ENCODE data around the gene CTBP1. TPM values are rescaled to one million over a fixed set of nuclear protein-coding genes. Genes with fewer than 3 reads are reported as not detected.

The CTBP1 gene
- total and polyA plus RNA-seq, 8 donors = 91.5 to 131 (median 109) TPM

GRCh38 chr4:1252928-1253492, 4.1 kb upstream of the CTBP1 start:
- H3K9me3 ChIP-seq = no peaks in the 10 kb centered on the region
- ATAC-seq = no peak
- no peak overlapping the region for H3K27ac ChIP-seq
- 96 to 99% methylated on average over 6 of the region's 6 CpGs for WGBS, 2 donors
- no peaks in the 10 kb centered on the region for H3K36me3 ChIP-seq
- TF ChIP-seq, protein P1, sequence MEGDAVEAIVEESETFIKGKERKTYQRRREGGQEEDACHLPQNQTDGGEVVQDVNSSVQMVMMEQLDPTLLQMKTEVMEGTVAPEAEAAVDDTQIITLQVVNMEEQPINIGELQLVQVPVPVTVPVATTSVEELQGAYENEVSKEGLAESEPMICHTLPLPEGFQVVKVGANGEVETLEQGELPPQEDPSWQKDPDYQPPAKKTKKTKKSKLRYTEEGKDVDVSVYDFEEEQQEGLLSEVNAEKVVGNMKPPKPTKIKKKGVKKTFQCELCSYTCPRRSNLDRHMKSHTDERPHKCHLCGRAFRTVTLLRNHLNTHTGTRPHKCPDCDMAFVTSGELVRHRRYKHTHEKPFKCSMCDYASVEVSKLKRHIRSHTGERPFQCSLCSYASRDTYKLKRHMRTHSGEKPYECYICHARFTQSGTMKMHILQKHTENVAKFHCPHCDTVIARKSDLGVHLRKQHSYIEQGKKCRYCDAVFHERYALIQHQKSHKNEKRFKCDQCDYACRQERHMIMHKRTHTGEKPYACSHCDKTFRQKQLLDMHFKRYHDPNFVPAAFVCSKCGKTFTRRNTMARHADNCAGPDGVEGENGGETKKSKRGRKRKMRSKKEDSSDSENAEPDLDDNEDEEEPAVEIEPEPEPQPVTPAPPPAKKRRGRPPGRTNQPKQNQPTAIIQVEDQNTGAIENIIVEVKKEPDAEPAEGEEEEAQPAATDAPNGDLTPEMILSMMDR (IDR thresholded peaks at IDR 0.05) = no peak
- H3K4me3 ChIP-seq = no peak overlapping the region
- H3K27me3 ChIP-seq = no peaks in the 10 kb centered on the region
- peaks cover 0 to 11% (median 11%) of the 10 kb centered on the region in 3 donors for H3K4me1 ChIP-seq
- FAIRE-seq = no peak
- intact Hi-C loops (cut with DNase I) = loop anchor here in 2 of 3 donors (5.0 to 10.0 kb wide), 2 partner anchors 82 to 89 kb away; no protein-coding TSS in a partner anchor
- no peak for DNase-seq

DNA sequence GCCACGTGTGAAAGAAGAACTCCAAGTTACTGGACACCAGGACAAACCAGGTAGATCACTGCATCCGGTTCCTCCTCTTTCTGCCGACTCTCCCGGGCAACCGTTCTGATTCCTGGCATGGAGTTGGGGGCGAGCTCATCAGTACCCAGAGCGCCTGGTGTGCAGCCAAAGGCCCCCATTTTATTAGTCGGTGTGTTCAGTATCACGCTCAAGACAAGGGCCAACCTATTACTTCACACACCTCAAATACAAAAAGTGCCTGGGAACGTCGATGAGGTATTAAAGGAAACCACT, 2.8 kb upstream of the CTBP1 start:
- intact Hi-C loops (cut with DNase I) = loop anchor here in 2 of 3 donors (5.0 to 10.0 kb wide), 2 partner anchors 83 to 91 kb away; no protein-coding TSS in a partner anchor
- H3K27ac ChIP-seq = no peak overlapping the region
- 93 to 97% methylated on average over 11 of the region's 11 CpGs for WGBS, 2 donors
- FAIRE-seq (no peak), ATAC-seq (no peak), DNase-seq (no peak)
- H3K27me3 ChIP-seq = no peaks in the 10 kb centered on the region
- H3K9me3 ChIP-seq = no peaks in the 10 kb centered on the region
- peaks cover 4 to 13% (median 12%) of the 10 kb centered on the region in 3 donors for H3K4me1 ChIP-seq
- TF ChIP-seq, protein P1 (IDR thresholded peaks at IDR 0.05) = no peak
- H3K4me3 ChIP-seq = no peak overlapping the region
- H3K36me3 ChIP-seq = no peaks in the 10 kb centered on the region

DNA sequence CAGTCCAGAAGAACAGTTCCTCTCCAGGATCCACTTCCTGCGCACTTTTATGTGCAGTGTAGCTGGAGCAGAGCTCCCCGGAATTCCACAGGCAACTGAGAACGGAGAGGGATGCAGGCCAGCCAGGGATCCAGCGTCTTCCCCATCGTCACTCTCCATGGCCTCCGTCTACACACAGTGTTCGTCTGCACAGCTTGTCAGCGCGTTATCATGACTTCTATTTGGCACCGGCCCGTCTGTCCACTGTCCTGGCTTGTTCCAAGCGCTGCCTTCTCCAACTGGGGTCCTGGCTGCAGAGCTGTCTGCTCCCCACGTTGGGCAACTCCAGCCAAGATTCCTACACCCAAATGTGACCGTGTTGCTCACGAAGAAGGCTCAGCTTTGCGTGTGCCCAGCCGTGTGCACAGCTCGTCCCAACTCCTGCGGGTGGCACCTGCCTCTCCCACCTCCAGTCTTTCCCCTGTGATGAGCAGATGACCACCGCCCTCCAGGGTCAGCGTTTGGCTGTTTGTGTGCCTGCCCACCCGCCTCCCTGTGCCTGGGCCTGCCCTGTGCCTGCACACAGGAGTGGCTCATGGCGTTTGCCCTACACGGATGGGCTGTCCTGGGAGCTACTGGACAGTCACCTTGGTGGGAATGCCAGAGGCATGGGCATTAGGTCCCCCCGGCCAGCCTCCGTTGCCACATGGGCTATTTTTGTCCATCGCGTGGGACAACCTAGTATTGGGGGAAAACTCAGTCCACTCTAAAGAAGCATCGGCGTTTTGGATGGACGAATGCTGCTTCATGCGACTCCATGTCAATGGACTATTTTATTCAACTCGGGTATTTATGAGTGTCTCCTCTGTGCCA, 2.2 kb upstream of the CTBP1 start:
- 97 to 98% methylated on average over 33 of the region's 33 CpGs for WGBS, 2 donors
- H3K27ac ChIP-seq = no peak overlapping the region
- H3K36me3 ChIP-seq = no peaks in the 10 kb centered on the region
- DNase-seq (peak in 2 of 6 donors; percentile 24 to 72), FAIRE-seq (no peak), ATAC-seq (no peak)
- peak overlapping the region in 1 of 4 donors; percentile 95 for H3K4me3 ChIP-seq
- H3K4me1 ChIP-seq = peaks cover 7 to 18% (median 18%) of the 10 kb centered on the region in 3 donors
- no peaks in the 10 kb centered on the region for H3K9me3 ChIP-seq
- H3K27me3 ChIP-seq = no peaks in the 10 kb centered on the region
- TF ChIP-seq, protein P1 (IDR thresholded peaks at IDR 0.05) = no peak
- intact Hi-C loops (cut with DNase I) = loop anchor here in 2 of 3 donors (5.0 to 10.0 kb wide), 2 partner anchors 84 to 91 kb away; no protein-coding TSS in a partner anchor

DNA sequence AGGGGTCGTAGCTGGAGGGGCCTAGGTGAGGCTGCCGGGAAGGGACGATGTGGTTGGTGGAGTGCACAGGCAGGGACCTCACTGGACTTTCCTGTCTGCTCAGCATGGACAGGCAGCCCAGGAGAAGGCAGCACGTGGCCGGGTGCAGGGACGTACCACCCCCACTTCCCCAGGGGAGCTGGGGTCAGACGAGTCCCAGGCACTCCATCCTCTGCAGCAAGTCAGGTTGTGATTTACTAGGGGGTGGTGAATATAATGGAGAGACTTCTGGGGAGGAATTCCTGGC, 1.5 kb upstream of the CTBP1 start:
- ATAC-seq (no peak), DNase-seq (peak in 3 of 6 donors; percentile 45 to 75 (median 52)), FAIRE-seq (no peak)
- H3K4me3 ChIP-seq = peak overlapping the region in 3 of 4 donors; percentile 66 to 95 (median 74)
- peak overlapping the region; percentile 83 to 95 (median 91) for H3K27ac ChIP-seq
- intact Hi-C loops (cut with DNase I) = loop anchor here in 2 of 3 donors (5.0 to 10.0 kb wide), 2 partner anchors 84 to 92 kb away; no protein-coding TSS in a partner anchor
- WGBS, 2 donors = 85 to 87% methylated on average over 7 of the region's 7 CpGs
- no peaks in the 10 kb centered on the region for H3K9me3 ChIP-seq
- no peaks in the 10 kb centered on the region for H3K27me3 ChIP-seq
- peaks cover 7 to 23% (median 18%) of the 10 kb centered on the region in 3 donors for H3K4me1 ChIP-seq
- TF ChIP-seq, protein P1 (IDR thresholded peaks at IDR 0.05) = no peak
- no peaks in the 10 kb centered on the region for H3K36me3 ChIP-seq

All from pancreas (tissue), 10 donors.